Fibroblast of skin of left biceps (primary cell): ENCODE data around the gene VOPP1.
"Not testable (repeated sequence)": the region's sequence is repeated elsewhere in the genome, so short reads cannot be mapped to it uniquely, and the experiment has no call there.

Source experiments
- DNase-seq, 2 experiments: peaks; one replicate each; pipeline ENCODE4 v3.0.0-alpha.2; 2013; ENCODE audit warnings: low read depth in 2 of 2

VOPP1 gene

GRCh38 chr7:55510206-55510605, 62.1 kb downstream of the VOPP1 start:
- not testable (repeated sequence) for DNase-seq

- DNase-seq, result no peak
Measured at GRCh38 chr7:55509322-55509721, 63.0 kb downstream of the VOPP1 start.

GRCh38 chr7:55508221-55509011, 63.9 kb downstream of the VOPP1 start:
- DNase-seq, result no peak

DNA sequence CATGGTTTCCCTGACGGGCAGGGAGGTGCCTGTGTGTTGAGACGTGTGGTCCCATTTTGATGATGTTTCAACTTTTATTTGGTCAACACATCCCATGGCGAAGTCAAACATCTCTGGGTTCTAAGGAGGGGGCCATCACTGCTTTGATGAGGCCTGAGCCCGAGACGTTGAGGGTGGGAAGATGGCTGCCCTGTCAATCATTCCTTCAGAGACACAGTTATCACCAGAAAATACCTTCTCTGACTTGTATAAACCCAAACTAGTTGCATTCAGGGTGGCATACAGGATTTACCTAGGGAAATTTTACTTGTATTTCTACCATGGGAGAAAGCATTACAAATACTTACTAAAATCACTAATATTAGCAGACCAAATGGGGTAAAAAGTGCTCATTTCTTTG, 64.6 kb downstream of the VOPP1 start:
- DNase-seq, result no peak

GRCh38 chr7:55504967-55505658, 67.2 kb downstream of the VOPP1 start:
- no peak for DNase-seq

DNA sequence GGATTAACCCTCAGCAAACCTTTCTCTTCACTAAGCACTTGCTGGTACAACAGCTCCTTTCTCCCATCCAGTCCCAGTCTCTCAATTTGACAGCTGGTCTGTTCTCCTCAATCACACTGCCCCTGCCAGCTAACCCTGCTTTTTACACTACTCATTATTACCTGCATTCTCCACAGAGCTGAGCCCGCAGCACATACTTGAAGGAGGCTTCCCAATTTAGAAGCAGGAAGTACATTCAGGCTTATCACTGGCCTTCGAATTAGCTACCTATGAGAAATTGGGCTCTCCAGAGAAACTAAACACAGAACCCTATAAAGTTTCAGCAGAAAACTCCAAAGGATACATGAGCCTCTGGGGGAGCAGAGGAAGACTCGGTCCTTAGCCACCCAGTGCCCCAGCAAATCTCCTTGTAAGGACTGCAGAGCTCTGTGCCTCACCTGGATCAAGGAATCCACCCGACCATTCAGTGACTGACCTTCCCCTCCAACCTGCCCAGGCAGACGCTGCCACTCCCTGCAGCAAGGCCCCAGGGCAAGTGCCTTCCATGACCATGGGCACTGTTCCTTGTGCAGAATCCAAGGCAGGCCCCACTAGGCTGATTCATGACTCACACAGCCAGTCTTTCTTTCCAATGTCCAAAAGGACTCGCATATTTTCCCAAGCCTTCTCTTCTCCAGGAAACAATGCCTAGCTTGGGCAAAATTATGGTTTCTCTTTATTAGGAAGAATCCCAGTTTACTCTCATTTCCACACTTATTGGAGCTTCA, 68.0 kb downstream of the VOPP1 start:
- DNase-seq, result no peak

- no peak for DNase-seq
Measured at GRCh38 chr7:55502858-55503440, 69.4 kb downstream of the VOPP1 start.

DNA sequence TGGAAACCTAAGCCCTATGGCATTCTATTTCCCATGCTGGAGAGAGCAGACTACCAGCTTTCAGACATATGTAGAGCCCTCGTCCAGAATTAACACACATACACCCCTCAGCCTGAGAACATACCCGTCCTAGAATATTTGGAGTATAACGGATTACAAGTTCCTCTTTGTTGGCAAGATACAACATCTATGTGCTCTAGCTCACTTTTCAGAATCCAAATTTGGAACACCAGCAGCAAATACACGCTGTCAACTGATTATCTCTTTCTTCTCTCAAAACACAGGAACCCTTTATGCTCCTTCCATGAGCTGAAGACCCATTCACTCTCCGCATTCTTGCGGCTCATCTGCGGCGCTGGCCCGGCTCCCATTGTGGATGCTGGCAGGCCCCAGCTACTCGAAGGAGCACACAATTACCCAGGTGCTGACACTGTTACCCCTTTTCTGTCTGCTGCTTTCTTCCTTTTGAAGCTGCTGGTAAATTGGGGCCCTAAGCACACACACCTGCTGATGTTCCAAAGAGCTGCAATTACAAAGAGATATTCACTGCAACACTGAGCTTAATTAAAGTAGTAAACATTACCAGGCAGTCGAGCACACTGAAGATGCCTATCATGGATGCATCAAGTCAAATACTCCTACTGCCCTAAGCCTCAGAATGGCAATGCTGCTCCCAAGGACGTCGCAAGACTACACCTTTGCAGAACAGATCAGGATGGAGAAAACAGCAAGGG, 70.0 kb downstream of the VOPP1 start:
- DNase-seq, result no peak

DNA sequence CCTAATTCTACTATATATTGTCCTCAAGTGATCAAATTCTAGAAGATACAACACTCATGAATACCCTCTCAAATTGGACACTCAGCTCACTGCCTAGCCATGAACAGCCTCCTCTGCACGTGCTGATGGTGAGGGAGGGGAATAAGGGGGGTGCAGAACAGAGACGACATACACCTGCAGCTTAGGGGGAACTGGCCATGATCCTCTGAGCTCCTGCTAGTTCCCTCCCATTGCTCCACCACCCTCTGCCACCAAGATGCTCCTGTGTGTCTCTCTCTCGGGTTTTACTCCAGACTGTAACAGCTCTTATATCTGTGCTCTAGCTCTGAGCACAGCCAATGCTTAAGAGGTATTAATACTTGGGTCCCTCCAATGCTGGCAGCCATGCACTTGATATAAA, 70.7 kb downstream of the VOPP1 start:
- no peak for DNase-seq

DNA sequence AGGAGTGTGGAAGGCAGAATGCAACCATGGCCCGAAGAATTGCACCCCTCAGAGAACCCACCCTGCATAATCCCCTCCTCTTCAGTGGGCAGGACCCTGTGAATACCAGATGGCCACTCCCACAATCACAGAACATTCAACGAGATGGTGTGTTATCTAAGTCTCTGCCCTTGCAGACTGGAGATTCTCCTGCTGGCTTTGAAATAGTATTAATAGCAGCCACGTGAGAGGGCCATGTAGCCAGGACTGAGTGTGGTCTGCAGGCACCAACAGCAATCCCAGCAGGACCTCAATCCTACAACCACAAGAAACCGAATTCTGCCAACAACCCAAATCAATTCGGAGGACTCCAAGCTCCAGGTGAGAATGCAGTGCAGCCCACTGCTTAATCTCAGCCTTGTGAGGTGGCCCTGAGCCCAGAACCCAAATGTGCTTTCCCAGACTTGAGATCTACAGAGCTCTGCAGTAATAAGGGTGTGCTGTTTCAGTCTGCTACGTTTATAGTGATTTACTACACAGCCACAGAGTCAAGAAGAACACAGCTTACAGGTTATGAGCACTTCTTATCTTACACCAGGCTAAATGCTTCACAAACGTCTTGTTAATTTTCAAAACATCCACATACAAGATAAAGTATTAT, 72.1 kb downstream of the VOPP1 start:
- no peak for DNase-seq

GRCh38 chr7:55499591-55499990, 72.7 kb downstream of the VOPP1 start:
- DNase-seq, result no peak

DNA sequence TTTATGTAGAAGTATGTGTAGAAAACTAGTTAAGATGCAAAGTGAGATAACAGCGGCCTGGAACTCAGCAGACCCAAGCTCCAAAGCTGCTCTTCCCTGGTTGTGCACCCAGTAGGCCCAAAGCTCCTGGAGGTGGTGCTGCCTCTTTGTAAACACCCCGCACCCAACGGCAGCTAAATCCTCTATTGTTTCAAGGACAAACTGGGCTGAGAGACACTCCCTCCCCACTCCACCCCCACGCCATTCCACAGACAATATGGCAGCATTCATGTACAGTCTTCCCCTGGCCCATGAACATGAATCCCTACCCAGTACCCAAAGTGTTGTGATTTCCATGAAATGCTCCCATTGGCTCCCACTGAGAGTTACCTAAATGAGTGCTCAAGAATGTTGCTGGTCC, 73.5 kb downstream of the VOPP1 start:
- DNase-seq, result no peak

DNA sequence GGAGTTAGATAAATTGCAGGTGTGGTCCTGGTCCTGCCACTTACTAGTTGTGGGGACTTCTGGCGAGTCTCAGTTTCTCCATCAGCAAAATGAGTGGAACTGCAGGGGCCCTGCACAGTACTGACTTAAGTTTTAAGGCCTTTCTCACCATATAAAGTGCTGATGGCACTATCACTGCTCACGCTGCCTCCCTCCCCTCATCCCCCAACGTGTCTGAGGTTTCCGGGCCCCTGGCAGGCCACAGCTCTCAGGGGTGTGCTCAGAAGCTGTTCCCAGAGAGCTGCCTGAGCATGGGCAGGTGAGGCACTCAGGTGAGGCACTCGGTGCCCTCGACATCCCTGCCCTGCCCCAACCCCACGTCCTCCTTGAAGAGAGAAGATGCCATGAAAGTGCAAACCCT, 74.2 kb downstream of the VOPP1 start:
- DNase-seq, result no peak

DNA sequence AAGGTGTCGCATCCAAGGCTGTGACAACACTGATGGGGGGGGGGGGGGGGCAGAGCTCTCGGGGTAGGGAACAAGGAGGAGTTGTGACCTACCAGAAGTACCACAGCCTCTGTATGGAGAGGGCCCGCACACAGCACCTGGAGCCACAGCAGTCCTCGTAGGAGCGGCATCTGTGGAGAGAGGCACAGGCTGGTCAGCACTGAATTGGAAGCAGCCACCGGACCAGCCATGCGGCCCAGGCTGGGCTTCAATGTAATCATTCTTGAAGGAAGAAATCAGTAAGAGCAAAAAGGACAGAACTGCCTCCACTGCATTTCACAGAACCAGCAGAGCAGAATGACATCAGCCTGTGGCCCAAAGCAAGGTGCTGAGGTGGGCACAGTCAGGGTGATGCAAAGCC, 74.8 kb downstream of the VOPP1 start:
- no peak for DNase-seq

GRCh38 chr7:55496906-55497305, 75.4 kb downstream of the VOPP1 start:
- DNase-seq, result no peak

- DNase-seq, result no peak
Measured at GRCh38 chr7:55494951-55495350, 77.4 kb downstream of the VOPP1 start.

- no peak for DNase-seq
Measured at GRCh38 chr7:55493408-55493807, 78.9 kb downstream of the VOPP1 start.

- DNase-seq, result no peak
Measured at GRCh38 chr7:55491346-55491745, 81.0 kb downstream of the VOPP1 start.

GRCh38 chr7:55490099-55490498, 82.2 kb downstream of the VOPP1 start:
- no peak for DNase-seq

- no peak for DNase-seq
Measured at GRCh38 chr7:55489552-55489951, 82.8 kb downstream of the VOPP1 start.

DNA sequence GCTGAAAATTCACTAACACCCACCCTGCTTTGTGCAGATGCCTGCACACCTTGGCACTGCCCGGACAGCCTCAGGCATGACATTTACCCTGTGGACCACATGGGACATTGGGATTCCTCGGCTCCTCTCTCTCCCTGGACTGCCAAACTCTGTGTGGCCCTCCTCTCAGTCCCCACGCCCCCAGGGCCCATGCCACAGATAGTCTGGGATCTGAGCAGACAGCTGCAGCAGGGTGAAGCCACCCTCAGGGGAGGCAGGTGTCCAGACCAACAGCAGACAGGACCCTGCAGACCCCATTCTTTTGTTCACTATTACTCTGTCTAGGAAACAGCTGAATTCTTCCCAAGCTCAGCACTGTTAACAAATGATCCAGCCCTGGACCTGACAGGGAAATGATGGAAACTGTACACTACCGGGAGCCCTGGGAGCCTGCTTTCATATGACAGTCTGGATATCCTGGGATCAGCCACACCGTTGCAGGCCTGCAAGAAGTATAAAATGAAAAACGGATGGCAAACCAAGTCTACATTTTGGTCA, 83.4 kb downstream of the VOPP1 start:
- no peak for DNase-seq
